Measurements from ENCODE around the gene VTI1B.
"Not testable (repeated sequence)": the region's sequence is repeated elsewhere in the genome, so short reads cannot be mapped to it uniquely, and the experiment has no call there.

Gene VTI1B, protein sequence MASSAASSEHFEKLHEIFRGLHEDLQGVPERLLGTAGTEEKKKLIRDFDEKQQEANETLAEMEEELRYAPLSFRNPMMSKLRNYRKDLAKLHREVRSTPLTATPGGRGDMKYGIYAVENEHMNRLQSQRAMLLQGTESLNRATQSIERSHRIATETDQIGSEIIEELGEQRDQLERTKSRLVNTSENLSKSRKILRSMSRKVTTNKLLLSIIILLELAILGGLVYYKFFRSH

DNA sequence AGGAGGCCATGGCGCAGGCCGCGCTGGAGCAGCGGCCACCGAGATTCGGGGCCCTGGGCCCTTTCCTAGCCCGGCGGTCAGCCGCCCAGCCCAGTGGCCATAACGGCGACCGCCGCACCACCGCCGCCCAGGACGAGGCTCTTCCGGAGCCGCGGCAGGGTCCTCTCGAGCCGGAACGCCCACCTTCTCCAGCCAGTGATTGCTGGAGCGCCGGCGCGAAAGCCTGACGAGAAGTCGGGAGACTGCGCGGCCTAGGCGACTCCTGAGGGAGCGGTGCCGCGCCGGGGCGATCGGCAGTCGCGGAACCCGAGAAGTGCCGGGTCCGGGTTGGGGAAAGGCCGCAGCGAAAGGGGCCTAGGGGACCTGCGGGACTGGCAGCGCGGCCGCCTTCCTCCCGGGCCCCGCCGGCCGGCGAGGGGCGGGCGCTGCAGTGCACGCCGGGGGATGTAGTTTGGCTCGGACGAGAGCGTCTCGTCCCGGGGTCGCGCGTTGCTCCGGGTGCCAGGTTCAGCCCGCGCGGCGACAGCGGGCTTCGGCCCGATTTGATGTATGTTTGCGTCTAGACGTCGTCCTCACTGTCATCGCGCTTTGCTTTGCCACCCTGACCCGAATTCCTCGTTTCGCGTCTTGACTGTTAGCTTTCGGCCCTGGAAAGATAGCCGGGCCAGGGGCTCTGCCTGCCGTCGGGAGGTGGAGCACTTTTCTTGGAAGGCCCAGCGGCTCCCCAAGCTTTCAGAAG lies at the start of gene VTI1B:
Gene VTI1B, minus strand, starts transcription at position 153 of the 739 bp plus-strand sequence. Its CDS starts 143 bp downstream, at position 10.
- peak; percentile 59 to 61 for DNase-seq (ENCODE audit: low read depth in 2 of 2)

DNA sequence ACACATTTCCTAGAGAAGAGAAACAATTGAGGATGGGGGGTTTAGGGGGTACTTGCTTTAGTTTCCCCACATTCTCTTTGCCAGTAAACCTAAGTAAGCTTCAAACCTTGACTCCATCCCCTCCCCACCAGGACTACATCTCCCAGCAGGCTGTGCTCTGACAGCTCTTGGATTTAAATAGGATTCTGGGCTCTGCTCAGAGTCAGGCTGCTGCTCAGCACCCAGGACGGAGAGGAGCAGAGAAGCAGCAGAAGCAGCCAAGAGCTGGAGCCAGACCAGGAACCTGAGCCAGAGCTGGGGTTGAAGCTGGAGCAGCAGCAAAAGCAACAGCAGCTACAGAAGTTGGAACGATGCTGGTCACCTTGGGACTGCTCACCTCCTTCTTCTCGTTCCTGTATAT lies 47.9 kb upstream of the VTI1B start:
- no peak for DNase-seq (ENCODE audit: low read depth in 2 of 2)

DNA sequence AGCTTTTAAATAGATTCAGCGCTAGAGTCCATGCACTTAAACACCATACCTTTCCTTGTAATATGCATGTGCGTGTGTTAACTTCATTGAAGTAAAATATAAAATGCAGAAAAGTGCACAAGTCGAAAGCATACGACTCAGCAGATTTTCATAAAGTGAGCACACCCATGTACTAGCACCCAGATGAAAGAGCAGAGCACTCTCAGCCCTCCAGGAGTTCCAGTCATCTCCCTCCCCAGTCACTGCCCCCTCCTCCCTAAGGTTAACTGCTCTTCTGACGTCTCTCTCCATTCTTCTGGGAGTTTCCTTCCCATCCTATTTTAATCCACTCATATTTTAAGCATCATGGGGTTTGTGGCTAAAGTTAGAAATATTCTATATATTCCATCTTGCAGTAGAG lies 47.4 kb upstream of the VTI1B start:
- DNase-seq (ENCODE audit: low read depth in 2 of 2), result no peak

DNA sequence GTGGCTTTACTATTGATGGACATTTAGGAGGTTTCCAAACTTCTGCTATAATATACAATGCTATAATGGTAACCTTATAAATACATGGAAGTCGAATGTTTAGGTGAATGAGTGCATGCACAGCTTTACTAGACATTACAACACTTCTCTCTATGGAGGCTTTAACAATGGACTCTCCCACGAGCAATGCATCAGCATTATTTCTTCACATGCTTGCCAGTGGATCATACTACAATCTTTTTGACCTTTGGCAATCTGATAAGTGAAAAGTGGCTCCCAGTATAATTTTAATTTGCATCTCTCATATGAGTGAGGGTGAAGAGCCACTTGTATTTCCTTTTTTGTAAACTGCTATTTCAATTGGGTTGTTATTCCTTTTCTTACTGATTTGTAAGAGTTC lies 45.4 kb upstream of the VTI1B start:
- no peak for DNase-seq (ENCODE audit: low read depth in 2 of 2)

DNA sequence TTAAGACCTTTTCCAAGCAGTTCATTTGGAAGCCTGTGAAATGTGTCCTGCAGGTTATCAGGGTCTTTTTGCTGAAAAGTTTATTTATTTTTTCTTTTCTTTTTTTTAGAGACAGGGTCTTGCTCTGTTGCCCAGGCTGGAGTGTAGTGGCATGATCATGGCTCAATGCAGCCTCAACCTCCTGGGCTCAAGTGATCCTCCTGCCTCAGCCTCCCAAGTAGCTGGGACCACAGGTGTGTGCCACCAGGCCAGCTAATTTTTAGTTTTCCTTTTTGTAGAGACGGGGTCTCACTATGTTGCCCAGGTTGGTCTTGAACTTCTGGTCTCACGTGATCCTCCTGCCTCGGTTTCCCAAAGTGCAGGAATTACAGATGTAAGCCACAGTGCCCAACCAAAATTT lies 45.0 kb upstream of the VTI1B start:
- not testable (repeated sequence) for DNase-seq (ENCODE audit: low read depth in 2 of 2)

DNA sequence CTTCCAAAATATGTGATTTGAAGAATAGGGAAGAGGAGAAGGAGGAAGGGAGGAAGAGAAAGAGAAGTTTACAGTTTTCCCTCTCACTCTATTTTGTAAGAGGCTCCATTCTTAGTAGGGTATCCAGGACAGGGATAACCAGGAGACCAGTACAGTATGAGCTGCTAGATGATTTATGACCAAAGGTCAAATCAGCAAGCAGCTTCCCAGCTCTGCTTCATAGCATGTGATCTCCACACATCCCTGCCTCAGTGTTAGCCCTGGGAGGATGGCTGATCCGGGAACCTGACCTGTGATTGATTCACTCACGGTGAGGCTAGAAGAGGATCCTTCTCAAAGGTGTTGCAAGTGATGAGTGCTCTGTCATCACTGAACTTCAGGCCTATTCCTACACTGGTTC lies 43.8 kb upstream of the VTI1B start:
- no peak for DNase-seq (ENCODE audit: low read depth in 2 of 2)

DNA sequence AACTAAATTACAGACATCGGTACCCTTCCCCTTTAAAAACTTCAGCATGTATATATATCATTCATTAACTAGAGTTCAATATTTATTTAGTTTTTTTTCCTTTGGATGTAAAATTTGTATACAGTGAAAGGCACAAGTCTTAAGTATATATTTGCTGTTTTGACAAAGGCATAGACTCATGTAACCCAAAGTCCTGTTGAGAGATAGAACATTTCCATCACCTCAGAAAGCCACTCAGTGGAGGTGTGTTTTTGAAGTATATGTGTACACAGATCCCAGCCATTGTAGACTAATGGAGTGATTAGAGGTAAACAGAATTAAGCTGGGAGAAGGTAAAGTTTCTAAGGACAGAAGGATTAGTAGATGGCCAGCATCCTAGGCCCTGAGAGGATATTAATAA lies 42.6 kb upstream of the VTI1B start:
- DNase-seq (ENCODE audit: low read depth in 2 of 2), result no peak

DNA sequence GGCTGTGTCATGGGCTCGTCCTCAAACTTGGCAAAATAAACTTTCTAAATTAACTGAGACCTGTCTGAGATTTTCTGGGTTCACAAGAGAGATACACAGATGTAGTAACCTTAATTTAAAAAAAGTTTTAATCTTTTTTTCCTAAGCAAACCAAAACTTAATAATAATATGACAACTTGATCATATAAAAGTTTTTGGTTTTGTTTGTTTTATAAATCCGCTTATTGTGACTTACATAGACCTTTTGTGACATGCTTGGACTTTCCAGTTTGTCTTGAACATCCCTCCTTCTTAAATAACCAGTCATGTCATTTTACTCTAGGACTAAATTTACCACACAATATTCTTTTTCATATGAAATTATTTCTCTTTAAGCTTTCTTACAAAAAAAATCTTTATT lies 35.8 kb upstream of the VTI1B start:
- no peak for DNase-seq (ENCODE audit: low read depth in 2 of 2)

DNA sequence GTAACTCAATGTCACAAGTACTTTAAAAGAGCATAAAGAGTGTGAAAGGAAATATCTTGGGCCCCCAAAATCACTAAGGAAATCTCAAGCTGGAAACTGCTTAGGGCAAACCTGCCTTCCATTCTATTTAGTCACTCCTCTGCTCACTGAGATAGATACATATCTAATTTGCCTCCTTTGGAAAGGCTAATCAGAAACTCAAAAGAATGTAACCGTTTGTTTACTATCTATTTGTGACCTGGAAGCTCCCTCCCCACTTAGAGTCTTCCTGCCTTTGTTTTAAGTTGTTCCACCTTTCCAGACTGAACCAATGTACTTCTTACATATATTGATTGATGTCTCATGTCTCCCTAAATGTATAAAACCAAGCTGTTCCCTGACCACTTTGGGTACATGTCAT lies 35.4 kb upstream of the VTI1B start:
- not testable (repeated sequence) for DNase-seq (ENCODE audit: low read depth in 2 of 2)

DNA sequence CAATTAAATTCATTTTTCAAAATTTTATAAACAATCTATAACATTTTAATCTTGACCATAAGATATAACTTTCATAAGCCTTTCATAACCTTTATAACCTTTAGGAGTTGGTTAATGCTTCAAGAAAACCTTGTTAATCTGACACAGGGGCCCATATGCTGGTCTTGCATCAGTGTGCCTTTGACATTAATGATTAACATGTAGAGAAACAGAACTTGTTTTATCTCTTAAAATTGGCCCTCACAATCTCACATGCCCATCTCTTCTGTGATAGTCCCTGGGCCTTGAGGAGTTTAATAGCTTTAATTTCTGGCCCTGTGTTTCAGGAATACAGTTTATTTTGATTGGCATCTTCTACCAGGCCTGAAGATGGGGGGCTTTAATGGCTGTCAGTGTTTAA lies 34.9 kb upstream of the VTI1B start:
- not testable (repeated sequence) for DNase-seq (ENCODE audit: low read depth in 2 of 2)

DNA sequence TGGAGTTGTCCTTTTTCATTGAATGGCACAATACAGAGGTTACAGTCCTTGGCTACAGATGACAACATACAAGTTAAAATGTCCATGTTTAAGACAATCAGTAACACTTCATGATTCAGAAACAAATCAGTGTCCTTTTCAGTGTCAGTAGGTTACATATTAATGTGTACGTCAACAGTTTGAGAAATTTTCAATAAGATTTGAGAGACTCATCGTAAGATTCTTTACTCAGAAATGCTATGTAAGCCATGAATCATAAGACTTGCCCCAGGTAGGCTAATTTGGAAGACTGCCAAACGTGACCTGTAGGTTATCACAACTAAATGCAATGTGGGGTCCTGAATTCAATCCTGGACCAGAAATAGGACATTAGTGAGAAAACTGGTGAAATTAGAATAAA lies 30.8 kb upstream of the VTI1B start:
- DNase-seq (ENCODE audit: low read depth in 2 of 2), result no peak

DNA sequence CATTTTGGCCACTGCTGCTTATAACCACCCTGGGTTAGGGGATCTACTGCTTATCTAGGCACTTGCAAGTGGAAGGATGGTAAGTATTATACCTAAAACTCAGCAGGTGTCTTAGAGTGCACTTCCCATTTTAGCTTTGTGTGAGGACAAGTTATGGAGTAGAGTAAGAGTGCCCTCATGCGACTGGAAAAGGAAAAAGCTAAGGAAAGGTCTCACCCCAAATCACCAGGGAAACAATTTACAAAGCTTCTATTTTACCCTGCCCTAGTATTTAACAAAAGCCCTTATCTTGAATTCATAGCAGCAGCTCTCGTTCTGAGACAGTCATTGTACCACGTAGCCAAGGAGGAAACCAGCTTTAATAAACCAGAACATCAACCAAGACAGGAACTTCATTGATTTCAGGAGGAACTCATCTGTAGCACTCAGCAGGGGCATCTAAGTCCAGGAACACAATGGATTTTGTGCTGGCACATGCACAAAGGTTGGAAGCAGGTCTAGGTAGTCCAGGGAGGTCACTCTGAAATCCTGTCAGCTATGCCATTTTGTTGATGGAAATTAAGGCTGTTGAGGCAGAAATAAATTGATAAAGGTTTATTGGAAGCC lies 30.2 kb upstream of the VTI1B start:
- DNase-seq (ENCODE audit: low read depth in 2 of 2), result no peak

DNA sequence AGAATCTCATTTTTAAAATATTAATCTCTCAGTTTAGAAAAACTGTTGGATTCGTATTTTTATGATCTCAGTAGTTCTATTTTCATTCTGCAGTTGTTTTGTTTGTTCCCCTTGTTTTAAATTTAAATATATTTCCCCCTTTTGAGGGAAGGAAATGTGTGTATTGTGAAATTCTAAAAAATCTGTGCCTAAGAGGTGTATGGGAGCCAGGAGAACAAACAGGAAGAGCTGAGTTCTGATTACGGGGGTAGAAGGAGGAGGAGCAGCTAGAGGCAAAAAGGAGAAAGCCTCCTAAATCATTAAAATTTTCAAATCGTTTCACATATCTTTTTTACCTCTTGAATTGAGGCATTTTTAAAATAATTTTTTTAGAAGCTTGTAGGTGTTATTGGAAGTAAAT lies 29.6 kb upstream of the VTI1B start:
- no peak for DNase-seq (ENCODE audit: low read depth in 2 of 2)

DNA sequence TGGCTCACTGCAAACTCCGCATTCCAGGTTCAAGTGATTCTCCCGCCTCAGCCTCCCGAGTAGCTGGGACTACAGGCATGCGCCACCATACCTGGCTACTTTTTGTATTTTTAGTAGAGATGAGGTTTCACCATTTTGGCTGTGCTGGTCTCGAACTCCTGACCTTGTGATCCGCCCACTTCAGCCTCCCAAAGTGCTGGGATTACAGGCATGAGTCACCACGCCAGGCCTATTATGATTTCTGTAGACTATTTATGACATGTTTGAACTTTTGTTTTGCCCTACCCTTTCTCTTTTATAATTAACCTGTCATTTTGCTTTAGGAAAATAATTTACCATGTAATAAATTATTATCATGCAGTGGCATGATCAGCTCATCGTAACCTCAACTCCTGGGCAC lies 27.1 kb upstream of the VTI1B start, which contains the start of gene RDH12:
Gene RDH12, plus strand, starts transcription at position 395 of the 400 bp plus-strand sequence. CDS start 20,757 bp downstream, outside the sequence.
- not testable (repeated sequence) for DNase-seq (ENCODE audit: low read depth in 2 of 2)

DNA sequence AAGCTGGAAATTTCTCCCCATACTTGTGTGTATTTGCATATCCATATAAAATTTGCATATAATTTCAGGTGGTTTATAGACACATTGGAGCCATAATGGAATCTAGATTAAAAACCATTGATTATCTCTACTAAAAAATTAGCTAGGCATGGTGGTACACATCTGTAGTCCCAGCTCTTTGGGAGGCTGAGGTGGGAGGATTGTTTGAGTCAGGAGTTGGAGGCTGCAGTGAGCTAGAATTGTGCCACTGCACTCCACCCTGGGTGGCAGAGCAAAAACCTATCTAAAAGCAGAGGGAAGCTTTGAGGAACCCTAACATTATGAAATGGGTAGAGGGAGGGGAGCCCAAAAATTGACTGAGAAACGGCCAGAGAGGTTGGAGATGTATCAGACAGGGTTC lies 23.7 kb upstream of the VTI1B start:
- no peak for DNase-seq (ENCODE audit: low read depth in 2 of 2)

DNA sequence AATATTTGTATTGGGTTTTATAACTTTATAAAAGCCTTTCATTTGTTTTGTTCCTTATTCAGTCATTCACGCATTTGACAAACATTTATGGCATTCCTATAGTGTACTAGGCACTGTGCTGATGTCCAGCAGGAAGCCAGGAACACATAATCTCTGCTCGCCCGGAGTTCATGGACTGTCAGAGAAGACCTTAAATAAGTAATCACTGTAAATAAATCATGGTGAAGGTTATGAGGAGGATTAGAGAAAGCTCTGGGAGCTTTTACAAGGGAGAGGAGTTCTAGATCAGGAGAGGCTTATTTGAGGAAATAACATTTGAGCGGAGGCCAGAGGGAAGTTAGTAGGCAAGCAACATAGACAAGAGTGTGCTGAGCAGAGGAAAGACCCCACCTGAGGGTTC lies 22.6 kb upstream of the VTI1B start:
- DNase-seq (ENCODE audit: low read depth in 2 of 2), result no peak

DNA sequence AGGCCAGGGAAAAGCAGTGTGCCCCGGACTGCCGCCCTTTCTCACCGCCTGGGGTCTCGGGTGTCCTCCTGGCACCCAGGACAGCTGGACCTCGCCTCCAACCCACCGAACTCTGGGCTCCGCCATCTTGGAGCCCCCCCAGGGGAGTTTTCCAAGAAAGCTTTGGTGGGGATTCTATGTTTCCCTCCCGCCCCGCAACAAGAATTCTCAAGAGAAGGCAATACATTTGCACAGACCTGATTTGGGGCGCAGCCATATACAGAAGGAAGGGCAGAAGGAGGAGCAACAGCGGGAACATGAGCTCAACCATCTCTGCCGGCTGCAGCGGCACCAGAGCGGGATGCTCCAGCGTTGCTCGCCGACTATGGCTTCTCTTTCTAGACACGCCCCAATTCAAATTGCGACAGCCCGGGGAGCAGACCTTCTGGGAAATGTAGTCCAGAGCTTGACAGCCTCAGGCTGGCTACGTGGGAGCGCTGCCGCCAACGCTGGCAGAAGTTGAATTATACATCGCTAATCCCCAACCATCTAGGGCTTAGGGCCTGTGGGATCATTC lies 21.0 kb upstream of the VTI1B start, which contains the start of gene RDH11:
Gene RDH11, minus strand, starts transcription at position 371 of the 556 bp plus-strand sequence. Its CDS starts 61 bp downstream, at position 310.
- peak; percentile 62 to 77 for DNase-seq (ENCODE audit: low read depth in 2 of 2)

DNA sequence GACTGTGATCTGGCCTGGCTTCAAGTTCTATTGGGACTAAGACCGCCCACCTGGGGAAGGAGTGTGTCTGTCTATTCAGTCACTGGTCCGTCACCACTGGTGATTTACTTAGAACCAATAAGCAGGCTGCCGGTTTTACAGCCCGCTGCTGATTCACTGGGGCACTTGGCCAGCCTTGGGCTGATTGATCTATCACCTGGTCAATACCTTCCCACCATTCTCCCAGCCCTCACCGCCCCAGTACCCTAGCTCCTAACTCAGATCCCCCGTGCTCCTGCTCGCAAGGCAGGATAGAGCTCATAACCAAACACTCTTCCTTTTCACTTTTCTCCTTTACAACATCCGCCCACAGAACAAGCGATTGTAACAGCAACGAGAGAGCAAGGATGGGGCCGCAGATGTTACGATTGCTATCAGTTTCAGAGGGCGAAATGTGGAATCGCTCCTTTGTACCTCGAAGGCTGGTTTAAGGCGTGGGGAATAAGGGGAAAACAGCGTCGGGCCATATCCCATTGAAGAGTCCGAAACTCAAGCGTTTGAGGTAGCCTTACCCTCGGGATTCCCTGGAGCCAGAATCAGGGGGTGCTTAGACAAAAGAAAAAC lies 20.5 kb upstream of the VTI1B start:
- DNase-seq (ENCODE audit: low read depth in 2 of 2), result peak; percentile 47 to 68

DNA sequence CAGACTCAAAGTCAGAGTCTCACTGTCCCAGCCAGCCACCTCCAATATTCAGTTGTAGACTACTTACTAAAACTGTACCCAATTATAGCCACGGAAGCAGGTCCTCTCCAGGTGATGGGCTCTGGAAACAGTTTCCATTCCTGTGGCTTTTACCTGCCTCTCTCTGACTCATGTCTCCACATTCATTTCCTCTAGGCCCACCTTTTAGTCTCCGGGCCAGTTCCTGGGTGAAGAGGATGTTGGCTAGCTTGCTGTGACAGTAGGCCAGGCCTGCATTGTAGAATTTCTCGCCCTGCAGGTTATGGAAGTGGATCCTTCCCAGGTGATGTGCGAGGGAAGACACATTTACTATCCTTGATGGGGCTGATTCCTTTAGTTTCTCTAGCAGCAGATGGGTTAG lies 15.6 kb upstream of the VTI1B start:
- no peak for DNase-seq (ENCODE audit: low read depth in 2 of 2)

DNA sequence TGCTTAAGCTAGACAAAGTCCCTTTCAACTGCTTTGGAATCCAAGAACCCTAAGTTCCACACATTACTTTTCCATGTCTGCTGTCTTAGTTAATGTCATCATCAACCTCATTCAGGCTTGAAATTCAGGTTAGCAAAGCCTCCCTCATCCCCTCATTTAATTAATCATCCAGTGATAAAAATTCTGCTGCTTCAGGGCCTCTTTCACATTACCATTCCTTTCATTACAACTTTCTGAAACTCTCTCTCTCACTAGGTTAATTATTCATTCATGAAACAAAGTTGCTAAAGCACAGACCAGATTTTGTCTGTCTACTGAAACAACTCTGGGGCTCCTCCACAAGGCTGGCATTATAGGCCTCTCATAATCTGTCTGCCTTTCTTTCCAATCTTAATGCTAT lies 9.4 kb upstream of the VTI1B start:
- DNase-seq (ENCODE audit: low read depth in 2 of 2), result no peak

DNA sequence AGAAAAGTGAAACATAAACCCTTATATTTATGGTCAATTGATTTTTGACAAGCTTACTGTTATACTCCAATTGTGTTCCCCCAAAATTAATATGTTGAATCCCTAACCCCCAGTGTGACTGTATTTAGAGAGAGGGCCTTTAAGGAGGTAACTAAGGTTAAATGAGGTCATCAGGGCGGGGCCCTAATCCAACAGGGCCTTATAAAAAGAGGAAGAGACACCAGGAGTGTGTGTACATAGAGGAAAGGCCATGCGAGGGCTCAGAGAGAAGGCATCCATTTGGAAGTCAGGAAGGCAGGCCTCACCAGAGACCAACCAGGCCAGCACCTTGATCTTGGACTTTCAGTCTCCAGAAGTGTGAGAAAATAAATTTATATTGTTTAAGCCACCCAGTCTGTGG lies 6.5 kb upstream of the VTI1B start:
- DNase-seq (ENCODE audit: low read depth in 2 of 2), result no peak

DNA sequence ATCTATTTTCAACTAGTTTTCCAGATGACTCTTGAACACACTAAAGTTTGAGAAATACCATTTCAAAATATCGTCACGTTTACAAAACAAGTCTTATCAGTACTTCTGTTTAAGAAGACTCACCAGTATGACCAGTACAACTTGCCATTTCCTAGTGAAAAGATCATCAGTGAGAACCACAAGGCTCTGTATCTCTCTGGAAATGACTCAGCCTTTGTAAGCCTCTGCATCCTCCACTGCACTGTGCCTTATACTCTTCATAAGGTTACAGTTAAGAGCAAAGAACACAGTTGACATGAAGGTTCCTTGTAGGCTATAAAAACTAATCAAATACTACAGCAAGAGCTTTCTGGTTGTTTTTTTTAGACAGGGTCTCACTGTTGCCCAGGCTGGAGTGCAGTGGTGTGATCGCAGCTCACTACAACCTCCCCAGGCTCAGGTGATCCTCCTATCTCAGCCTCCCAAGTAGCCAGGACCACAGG lies 5.7 kb upstream of the VTI1B start:
- no peak for DNase-seq (ENCODE audit: low read depth in 2 of 2)

Measured in stimulated activated CD4-positive, alpha-beta T cell treated with anti-CD3 and anti-CD28 coated beads, Interleukin-12 subunit alpha, Interleukin-12 subunit beta, amount 100 ng/mL, for 24 hours (primary cell).